HT1080 (cell line): Measurements from ENCODE around the gene MRPS27. TPM values are rescaled to one million over a fixed set of nuclear protein-coding genes. Genes with fewer than 3 reads are reported as not detected.
A peak's percentile ranks its signal among the peaks of the same experiment; 100 is the strongest.

Experiments
- DNase-seq: peaks from one replicate; pipeline ENCODE4 v3.0.0-alpha.2; 2015; ENCODE audit warnings: low read depth
- total RNA-seq: library from RNA; depleted of rRNA; stranded (reverse); fragments of >200 nt; shearing (Covaris generic); gene quantifications from 2 replicates; pipeline ENCODE4 v1.2.3, GENCODE V29; 2014

The MRPS27 gene
- total RNA-seq, 1 experiment from 2014 or later, result 130 TPM

DNA sequence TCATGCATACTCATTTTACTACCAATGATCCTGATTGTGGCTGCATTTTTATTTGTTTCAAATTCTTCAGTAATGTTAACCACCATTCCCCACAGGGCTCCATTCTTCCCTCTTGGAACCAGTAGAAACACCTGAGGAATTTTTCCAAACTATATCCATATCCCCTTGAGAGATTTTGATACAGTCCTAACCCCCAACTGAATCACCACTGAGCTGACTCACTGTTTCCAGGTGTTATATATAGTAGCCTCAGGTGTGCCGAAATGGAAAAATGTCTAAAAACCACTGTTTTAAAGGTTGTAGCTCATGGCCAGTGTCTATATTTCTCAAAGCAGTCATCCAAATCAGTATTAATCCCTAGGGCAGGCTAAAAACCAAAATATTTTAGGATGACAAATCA, 85.2 kb downstream of the MRPS27 start:
- DNase-seq, result no peak

DNA sequence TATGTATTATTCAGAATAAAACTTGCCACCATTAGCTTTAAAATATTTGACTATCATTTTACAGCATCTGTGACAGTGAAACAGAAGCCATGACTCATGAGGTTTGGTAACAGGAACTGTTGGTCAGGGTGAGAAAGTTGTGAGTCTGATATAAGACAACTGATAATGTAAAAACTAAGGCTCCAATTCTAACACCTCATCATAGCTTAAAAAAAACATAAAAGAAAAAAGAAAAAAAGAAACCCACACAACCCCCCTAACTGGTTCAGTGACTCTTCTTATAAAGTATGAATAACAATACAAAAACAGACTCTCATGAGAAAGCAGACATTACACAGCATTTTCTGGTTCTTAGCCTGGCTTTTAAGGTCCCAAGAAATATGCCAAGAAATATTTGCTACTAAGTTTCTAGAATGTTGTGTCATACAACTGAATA, 85.8 kb downstream of the MRPS27 start:
- peak; percentile 87 for DNase-seq

DNA sequence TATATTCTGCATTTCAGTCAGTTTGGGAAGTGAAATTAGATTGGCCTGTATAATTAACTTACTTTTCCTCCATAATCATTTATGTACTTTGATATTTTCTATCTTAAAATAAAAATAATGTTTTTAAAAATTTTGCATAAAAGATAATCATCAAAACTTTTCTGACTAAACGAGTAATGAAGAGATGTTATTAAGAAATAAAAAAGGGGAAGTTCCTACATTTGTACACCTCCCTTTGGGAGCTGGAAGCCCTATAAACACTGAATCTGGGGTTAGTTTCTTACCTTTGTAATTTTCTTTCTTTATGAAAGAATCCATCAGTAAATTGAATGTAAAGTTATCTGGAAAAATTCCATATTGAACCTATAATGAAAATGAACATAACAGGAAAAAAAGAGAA, 86.2 kb downstream of the MRPS27 start:
- DNase-seq, result no peak

DNA sequence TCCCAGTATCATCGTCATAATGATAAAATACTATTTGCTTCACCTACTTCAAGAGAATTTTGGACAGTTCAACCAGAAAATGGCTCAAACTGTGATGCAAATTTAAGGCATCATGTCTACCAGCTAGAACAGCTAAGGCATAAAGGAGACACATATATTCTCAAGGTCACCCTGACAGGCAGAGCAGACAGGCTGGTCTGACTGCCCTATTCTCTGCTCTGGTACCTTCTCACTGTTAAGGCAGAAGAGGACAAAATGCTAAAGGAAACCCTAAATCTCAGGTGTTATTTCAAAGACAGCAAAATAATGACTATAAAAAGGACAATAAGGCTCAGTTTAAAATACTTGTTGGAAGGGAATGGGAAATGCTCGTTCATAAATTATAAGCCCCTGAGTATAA, 87.2 kb downstream of the MRPS27 start:
- DNase-seq, result no peak

DNA sequence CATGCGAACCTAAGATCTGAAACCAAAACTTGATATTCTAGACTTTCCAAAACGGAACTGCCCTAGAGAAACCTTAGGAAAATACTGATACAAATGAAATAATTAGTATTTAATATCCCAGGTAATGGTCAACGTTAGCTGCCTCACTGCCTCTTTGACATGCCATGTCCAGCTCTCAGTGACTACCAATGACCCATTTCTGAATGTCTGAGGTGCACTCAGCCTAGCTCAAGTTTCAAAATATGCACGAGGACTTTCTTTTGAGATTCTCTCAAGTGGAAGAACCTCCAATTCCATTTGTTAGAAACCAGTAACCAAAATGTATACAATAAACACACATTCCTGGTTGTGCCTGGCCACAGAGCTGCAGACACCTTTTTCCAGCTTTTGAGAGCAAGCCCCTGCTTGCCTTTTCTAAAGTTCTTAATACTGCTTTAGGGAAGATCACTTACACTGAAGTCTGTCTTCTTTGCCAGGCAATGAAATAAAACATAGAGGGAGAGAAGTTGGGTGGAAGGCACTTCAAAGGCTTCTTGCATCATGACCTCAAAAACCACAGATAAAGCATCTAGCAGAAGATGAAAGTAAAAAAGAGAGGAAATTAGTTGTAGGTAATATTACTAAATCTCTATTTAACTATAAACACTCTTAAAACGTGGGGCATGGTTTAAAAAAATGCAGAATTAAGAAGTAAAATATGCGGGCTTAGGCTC, 87.9 kb downstream of the MRPS27 start:
- DNase-seq, result no peak

DNA sequence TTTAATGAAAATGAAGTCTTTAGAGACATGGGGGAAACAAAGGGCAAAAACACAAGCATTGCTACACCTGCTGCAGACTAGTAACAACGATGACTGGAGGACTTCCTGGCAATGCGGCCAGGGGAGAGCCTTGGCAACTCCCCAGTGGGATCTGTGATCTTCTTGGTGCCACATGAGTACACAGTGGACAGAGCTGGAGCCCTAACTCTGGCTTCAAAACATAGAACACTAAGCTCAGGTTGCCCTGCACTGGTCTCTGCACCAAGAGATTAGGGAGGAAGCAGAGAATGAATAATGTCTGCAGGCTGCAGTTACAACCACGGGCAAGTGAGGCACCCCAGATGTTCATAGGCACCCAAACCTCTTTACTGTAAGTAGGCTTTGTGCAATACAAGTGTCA, 91.1 kb downstream of the MRPS27 start:
- no peak for DNase-seq

DNA sequence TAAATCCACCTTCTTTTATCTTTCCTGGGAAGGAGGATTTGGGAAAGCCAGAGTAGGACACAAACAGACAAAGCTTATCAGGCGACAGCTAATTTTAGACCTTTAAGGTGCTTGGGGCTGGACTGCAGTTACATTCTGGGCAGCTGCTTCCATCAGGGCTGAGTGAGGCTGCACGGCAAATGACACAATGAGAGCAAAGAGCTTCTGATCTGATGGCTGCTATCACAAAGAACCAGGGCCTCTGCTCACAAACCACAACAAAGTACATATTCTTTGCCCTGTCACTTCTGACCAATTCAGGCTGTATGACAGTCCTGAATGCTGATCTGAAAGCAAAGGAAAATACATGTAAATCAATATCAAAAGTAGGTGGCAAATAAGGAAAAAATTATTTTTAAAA, 93.1 kb downstream of the MRPS27 start:
- no peak for DNase-seq

DNA sequence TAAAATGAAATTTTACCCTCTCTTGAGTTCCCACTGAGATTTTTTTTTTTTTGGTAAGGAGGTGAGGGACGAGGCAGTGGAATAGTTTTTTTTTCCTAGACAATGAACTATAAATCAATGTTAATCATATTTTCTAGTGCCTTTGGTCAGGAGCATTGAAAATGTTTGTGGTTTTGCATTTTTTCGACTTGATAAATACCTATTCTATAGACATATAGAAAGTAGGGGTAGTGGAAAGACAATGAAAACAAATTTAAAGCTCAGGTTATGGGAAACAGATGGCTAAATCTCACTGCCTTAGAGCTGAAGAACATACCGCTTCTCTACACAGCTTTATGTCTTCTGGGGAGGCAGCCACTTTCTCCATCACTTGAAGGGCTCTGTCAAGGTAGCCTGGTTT, 94.3 kb downstream of the MRPS27 start:
- no peak for DNase-seq

DNA sequence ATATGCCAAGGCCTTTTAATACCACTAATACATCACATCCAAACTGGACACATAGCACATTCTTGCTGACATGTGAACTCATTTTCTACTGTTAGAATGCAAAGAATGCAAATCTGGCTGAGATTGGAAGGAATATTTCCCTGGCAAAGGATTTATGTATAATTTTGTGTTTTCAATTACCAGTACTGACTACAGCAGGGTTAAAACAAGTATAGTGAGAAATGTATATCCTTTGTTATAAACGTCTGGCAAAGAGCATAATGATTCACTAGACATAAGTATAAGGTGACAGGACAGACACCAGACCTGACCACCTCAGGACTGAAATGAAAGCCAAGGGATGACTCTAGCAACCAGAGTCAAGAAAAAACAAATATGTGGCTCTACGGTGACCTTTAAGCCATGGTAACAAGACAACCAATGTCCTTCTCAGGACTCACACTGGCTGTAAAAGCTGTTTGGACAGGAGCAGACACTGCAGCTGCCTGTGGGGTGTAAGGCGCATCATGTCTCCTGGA, 95.0 kb downstream of the MRPS27 start:
- DNase-seq, result peak; percentile 27

DNA sequence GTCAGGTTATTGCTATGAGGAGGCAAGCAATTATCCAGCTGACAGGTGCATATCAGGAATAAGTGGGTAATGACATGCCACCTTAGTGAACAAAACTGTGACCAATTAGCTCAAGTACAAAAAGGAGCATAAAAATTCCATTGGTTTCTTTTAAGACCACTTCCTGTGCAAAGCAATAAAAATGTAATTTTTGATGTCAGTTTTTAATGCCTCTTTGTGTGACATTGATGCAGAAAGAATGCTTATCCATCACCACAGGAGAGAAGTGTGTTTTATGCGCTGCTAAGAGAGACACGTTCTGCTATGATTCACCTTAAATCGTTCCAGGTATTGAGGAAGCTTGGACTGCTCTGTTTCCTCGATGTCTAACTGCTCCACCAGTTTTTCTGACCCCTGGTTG, 96.7 kb downstream of the MRPS27 start:
- no peak for DNase-seq

DNA sequence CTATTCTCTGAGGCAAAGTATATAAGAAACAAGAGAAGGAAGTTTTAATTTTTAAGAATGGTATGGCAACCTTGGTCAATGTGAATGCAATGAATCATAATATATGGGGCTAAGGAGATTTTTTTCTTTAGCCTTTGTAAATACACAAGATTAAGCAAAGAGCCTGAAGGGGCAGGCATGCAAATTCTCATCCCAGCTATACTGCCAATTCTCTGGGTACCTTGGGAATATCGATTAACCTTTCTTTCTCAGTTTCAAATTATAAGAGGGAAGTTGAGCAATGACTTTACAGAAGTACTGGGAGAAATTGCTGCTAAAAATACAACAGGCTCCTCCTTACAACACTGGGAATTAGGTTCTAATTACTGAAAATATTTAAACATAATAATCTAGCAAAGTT, 97.5 kb downstream of the MRPS27 start:
- DNase-seq, result no peak

DNA sequence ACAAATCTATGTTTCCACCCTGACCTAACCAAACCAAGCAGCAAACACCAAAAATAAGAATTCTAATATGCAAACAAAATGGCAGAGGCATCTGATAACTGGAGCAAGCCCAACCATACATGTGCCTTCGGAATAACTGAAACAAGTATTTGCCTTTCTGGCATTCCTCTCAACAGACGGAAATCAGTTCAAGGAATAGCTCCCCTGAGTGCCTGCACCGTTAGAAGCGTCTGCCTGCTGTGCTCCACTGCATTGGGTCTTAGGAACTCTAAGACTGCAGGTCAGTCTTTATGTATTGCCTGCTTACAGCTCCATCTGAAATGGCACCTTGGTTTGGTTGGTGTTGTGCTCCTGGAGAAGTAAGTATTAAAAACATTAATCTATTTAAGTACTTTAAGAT, 98.5 kb downstream of the MRPS27 start:
- no peak for DNase-seq

DNA sequence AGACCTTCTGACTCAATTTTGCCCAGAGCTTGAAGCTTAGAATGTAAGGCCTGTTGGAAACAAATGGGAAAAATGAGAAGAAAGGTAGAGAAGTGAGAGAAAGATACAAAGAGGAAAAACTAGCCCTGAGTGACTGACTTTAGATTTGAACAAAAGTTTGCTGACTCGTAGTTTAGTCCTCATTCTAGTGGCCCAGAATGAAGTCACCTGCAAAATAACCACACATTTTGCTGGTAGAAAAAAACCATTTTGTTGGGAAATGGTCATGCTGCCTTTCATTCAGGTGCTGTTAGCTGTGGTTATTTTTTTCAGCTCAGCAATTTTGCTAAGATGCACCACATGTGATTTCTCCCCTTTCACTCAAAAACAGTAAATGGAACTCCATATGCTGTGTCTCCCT, 98.9 kb downstream of the MRPS27 start:
- no peak for DNase-seq

DNA sequence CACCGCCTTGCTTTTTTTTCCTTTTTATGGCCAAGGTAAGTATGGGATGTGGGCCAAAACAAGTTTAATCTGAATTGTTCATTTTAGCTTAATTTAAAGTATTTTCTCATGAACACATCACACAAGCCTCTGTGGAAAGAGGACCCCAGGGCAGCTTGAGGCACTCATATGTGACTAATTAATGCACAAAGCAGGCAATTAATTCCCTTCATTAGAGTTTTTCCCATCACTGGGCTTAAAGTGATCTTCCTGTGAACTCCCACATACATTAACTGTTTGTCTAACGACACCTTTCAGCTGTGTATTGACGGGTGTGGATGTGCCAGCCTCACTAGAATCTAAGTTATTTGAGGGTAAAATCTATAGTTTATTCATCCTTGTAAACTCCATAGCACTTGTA, 103.3 kb downstream of the MRPS27 start:
- no peak for DNase-seq

DNA sequence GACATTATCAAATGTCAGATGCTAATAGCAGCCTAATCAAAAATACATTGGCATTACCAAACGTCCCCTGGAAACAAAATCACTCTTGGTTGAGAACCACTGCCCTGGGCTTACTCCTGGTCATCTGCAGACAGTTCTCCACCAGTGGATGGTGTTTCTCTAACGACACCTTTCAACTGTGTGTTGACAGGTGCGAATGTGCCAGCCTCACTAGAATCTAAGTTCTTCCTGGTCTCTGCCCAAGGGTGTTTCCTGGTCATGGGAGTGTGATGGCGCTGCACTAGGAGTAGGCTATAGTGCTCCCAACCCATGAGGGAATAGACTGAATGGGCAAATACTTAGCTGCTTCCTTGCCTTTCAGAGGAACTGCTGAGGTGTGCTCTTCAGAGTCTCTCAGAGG, 105.9 kb downstream of the MRPS27 start:
- no peak for DNase-seq

DNA sequence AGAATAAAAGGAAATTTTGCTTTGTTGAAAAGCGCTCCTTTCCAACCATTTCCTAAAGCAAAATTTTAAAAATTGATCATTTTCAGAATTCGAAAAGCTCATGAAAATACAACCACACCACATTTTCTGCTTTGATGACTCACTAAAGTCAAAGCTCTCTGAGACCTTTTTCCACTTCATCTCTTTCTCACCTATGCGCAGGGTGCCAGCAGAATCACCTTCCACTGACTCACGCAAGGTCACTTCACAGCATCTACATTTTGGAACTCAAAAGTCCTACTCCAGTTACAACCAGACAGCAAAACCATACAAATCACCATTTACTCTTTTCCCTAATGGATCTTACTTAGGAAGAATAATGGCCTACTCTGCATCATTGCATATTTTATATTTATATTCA, 106.6 kb downstream of the MRPS27 start:
- no peak for DNase-seq

DNA sequence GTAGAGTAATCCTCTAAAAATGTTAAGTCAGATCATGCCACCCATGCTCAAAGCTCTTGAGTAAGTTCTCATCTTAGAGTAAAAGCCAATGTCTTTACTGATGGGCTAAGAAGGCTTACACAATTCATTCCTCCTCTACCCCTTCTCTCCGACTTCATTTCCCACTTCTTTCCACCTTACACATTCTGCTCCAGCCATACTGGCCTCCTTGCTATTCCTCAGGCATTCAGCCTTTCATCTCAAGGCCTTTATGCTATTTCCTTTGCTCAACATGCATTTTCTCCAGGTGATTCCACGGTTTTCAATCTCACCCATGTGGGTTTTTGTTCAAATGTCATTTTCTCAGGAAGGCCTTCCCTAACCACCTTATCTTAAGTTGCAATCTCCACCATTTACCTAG, 107.9 kb downstream of the MRPS27 start:
- no peak for DNase-seq

DNA sequence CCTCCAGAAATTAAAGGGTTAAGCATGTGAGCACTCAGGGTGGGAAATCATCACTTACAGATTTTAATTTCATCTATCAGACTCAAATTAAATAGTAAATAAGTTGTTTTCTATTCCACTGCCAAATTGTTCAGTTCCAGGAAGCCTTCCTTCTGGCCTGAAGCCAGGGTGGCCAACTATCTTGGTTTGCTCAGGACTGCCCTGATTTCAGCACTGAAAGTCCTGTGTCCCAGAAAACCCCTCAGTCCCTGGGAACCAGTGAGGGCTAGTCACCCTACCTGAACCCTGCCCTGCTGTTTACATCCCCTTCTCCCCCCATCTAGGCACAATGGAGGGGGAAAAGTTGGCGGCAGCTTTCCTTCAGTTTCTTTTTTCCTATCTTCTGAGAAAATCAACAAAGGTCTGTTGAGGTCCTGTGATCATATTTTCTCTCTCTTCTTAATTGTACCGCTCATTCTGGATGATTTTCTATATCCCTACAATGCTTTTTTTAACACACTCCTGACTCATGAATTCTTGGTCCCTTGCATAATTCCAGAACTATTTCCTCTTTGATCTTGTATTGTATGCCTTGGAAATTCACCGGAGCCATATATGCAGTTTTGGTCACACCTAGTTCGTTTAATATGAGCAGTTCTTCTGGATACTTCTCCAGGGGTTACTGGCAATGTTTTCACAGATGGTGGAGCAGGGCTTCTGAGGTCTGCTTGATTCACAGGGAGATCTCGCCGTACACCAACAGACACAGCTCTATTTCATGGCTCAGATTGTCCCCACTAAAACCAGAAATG, 109.0 kb downstream of the MRPS27 start:
- peak; percentile 89 for DNase-seq

DNA sequence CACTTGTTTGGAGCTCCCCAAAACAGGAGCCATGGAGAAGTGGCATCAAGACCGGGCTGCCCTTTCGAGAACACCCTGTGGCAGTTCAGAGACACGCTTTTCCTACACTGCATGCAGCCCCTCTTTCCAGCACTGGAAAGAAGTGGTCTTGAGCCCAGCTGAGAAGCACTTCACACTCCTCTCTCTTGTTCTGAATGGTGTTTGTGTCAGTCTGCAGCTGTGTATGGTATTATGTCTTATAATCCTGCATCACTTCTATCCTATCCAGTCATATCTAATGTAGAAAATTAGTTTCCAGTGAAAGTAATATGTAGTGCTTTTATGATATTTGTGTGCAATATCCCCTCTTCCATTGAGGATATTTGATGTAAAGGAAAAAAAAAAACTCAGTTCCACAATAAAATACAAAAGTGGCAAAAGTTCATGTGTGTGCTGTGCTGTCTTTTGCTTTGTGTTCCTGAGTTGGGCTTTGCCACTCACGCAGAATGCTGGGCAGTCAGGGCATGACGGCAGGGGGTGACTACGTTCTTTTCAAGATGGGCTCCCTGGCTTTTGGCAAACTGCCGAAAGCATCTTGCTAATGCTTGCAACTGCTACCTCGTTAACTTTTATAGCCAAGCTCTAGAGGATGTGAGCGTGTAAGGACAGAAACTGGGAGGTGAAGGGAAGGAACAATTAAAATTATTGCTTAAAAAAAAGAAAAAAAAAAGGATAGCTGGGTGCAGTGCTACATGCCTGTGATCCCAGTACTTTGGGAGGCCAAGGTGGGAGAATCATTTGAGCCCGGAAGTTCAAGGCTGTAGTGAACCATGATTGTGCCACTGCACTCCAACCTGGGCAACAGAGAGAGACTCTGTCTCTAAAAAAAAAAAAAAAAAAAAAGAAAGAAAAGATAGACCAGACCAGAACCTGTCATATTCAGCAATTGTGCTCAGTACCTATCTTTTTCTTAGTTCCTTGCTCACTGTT, 110.6 kb downstream of the MRPS27 start:
- no peak for DNase-seq

DNA sequence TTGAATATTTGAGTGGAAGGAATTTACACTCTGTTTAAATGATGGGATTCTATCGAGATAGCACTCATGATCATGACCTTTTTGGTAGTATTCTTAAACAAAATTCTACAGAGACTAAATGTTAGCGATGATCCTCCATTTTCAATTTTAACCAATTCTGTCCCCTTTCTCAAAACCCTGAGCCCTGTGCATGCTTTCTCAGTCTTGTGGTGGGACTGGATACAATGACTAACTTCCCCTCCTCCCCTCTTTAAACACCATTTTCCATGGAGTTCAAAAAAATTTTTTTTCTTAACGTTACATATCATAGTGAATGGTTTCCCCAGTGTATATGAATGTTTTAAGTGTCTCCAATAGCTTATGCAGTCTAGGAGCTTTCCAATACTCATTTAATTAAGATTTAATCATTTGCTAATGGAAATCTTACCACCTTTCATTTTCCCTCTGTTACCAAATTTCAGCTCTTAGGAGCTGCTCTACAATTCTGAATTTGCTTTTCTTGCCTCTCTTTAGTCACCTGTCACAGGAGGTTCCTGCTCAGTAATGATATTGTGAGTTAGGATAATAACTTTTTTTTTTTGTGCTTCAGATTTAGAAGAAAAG, 111.6 kb downstream of the MRPS27 start:
- no peak for DNase-seq

DNA sequence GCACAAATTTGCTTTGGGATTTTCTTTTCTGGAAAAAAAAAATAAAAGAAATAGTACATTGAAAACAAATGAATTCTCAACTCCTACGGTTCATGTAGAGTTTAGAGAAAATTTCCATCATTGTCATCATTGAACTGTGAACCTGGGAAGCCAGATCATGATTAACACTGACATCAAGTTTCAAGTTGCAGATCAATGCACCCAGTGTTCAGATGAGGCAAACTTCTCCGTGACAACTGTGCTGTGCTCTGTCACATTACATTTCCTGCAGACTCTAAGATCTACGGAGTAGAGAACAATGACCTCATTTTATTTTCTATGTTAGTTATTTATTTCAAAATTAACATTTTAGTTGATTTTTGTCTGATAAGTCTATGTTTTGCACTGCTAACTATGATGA, 113.0 kb downstream of the MRPS27 start:
- DNase-seq, result no peak
